HUES64 (cell line): ENCODE results near the gene SLC19A3.
A peak's percentile ranks its signal among the peaks of the same experiment; 100 is the strongest.

Experiments
- H3K27ac ChIP-seq: 2 replicates; pipeline ENCODE4 v1.7.0; 2013; ENCODE audit warnings: low read depth, low read length, inconsistent platforms
- H3K27me3 ChIP-seq: 2 replicates; pipeline ENCODE4 v1.6.1; 2013; ENCODE audit warnings: mild to moderate bottlenecking, low read length; ENCODE audit not compliant: insufficient read depth
- H3K36me3 ChIP-seq: 2 replicates; pipeline ENCODE4 v1.6.1; 2013; ENCODE audit warnings: mild to moderate bottlenecking, low read length; ENCODE audit not compliant: insufficient read depth
- H3K4me1 ChIP-seq: 2 replicates; pipeline ENCODE4 v1.6.1; 2013; ENCODE audit warnings: mild to moderate bottlenecking, low read length, moderate library complexity; ENCODE audit not compliant: insufficient read depth
- H3K4me3 ChIP-seq: 2 replicates; pipeline ENCODE4 v1.5.1; 2013; ENCODE audit warnings: mild to moderate bottlenecking, low read length, moderate library complexity
- H3K9ac ChIP-seq: 2 replicates; pipeline ENCODE4 v1.6.1; 2013; ENCODE audit warnings: mild to moderate bottlenecking, low read depth, low read length
- H3K9me3 ChIP-seq: 2 replicates; pipeline ENCODE4 v1.6.1; 2013; ENCODE audit warnings: low read depth, low read length; ENCODE audit not compliant: insufficient read depth
- WGBS: fragments of 150-250, 120-280 bp; methylation state at CpG from one replicate; pipeline ENCODE4 v1.1.7; 2013; ENCODE audit warnings: missing lambda C conversion rate; 5-methylcytosine and 5-hydroxymethylcytosine counted together

Gene SLC19A3

GRCh38 chr2:227661827-227662226 is 56.0 kb downstream of the SLC19A3 start:
- Histone ChIP-seq H3K4me3 (no peak overlapping the region), H3K9ac (no peak overlapping the region), H3K27me3 (no peaks in the 10 kb centered on the region), H3K27ac (no peak overlapping the region), H3K9me3 (no peaks in the 10 kb centered on the region), H3K36me3 (no peaks in the 10 kb centered on the region), H3K4me1 (peaks cover 14% of the 10 kb centered on the region)
- 76% methylated on average over 3 of the region's 3 CpGs for WGBS

GRCh38 chr2:227661025-227661649 is 56.7 kb downstream of the SLC19A3 start:
- no peaks in the 10 kb centered on the region for H3K9me3 ChIP-seq
- peak overlapping the region; percentile 28; the same call in 1 of the 2 replicates for H3K27ac ChIP-seq
- H3K4me1 ChIP-seq: peaks cover 14% of the 10 kb centered on the region
- H3K9ac ChIP-seq: no peak overlapping the region
- H3K36me3 ChIP-seq: no peaks in the 10 kb centered on the region
- WGBS: 37% methylated on average over 7 of the region's 7 CpGs
- H3K27me3 ChIP-seq: no peaks in the 10 kb centered on the region
- no peak overlapping the region for H3K4me3 ChIP-seq

GRCh38 chr2:227657199-227657845 is 60.5 kb downstream of the SLC19A3 start:
- Histone ChIP-seq H3K27me3 (no peaks in the 10 kb centered on the region), H3K9me3 (no peaks in the 10 kb centered on the region), H3K4me1 (peaks cover 14% of the 10 kb centered on the region), H3K9ac (no peak overlapping the region), H3K36me3 (no peaks in the 10 kb centered on the region), H3K4me3 (no peak overlapping the region), H3K27ac (no peak overlapping the region)
- WGBS: 89% methylated on average over 7 of the region's 8 CpGs

GRCh38 chr2:227655454-227655853 is 62.4 kb downstream of the SLC19A3 start:
- H3K27ac ChIP-seq: no peak overlapping the region
- H3K27me3 ChIP-seq: no peaks in the 10 kb centered on the region
- WGBS: 89% methylated on average over 1 of the region's 1 CpG
- no peak overlapping the region for H3K4me3 ChIP-seq
- H3K4me1 ChIP-seq: no peaks in the 10 kb centered on the region
- H3K9ac ChIP-seq: no peak overlapping the region
- no peaks in the 10 kb centered on the region for H3K36me3 ChIP-seq
- no peaks in the 10 kb centered on the region for H3K9me3 ChIP-seq

- H3K4me1 ChIP-seq: no peaks in the 10 kb centered on the region
- H3K9me3 ChIP-seq: no peaks in the 10 kb centered on the region
- H3K27me3 ChIP-seq: no peaks in the 10 kb centered on the region
- H3K4me3 ChIP-seq: no peak overlapping the region
- no peak overlapping the region for H3K9ac ChIP-seq
- no peak overlapping the region for H3K27ac ChIP-seq
- WGBS: 86% methylated on average over 1 of the region's 1 CpG
- H3K36me3 ChIP-seq: no peaks in the 10 kb centered on the region
Measured at GRCh38 chr2:227654426-227654825, 63.4 kb downstream of the SLC19A3 start.

- WGBS: 88% methylated on average over 3 of the region's 4 CpGs
- H3K27ac ChIP-seq: no peak overlapping the region
- H3K4me1 ChIP-seq: no peaks in the 10 kb centered on the region
- no peaks in the 10 kb centered on the region for H3K36me3 ChIP-seq
- H3K4me3 ChIP-seq: no peak overlapping the region
- H3K9me3 ChIP-seq: no peaks in the 10 kb centered on the region
- H3K27me3 ChIP-seq: no peaks in the 10 kb centered on the region
- no peak overlapping the region for H3K9ac ChIP-seq
Measured at GRCh38 chr2:227653419-227653818, 64.4 kb downstream of the SLC19A3 start.

GRCh38 chr2:227643990-227644551 is 73.8 kb downstream of the SLC19A3 start:
- 70% methylated on average over 5 of the region's 5 CpGs for WGBS
- Histone ChIP-seq H3K4me3 (no peak overlapping the region), H3K36me3 (no peaks in the 10 kb centered on the region), H3K27me3 (no peaks in the 10 kb centered on the region), H3K9me3 (no peaks in the 10 kb centered on the region), H3K4me1 (0 out of 2 replicates have a peak, but pooled peaks cover 5% of the 10 kb centered on the region), H3K27ac (no peak overlapping the region), H3K9ac (no peak overlapping the region)

- Histone ChIP-seq H3K9me3 (no peaks in the 10 kb centered on the region), H3K27ac (no peak overlapping the region), H3K4me1 (0 out of 2 replicates have a peak, but pooled peaks cover 5% of the 10 kb centered on the region), H3K27me3 (no peaks in the 10 kb centered on the region), H3K4me3 (no peak overlapping the region), H3K36me3 (no peaks in the 10 kb centered on the region), H3K9ac (no peak overlapping the region)
- 46% methylated on average over 2 of the region's 2 CpGs for WGBS
Measured at GRCh38 chr2:227642656-227643055, 75.2 kb downstream of the SLC19A3 start.

- 93% methylated on average over 3 of the region's 3 CpGs for WGBS
Measured at GRCh38 chr2:227634201-227634600, 83.6 kb downstream of the SLC19A3 start.

More at GRCh38 chr2:227634201-227634600, 83.6 kb downstream of the SLC19A3 start:
- H3K27ac ChIP-seq: no peak overlapping the region
- H3K36me3 ChIP-seq: no peaks in the 10 kb centered on the region
- H3K4me1 ChIP-seq: no peaks in the 10 kb centered on the region
- no peak overlapping the region for H3K9ac ChIP-seq
- no peak overlapping the region for H3K4me3 ChIP-seq
- H3K9me3 ChIP-seq: no peaks in the 10 kb centered on the region
- H3K27me3 ChIP-seq: no peaks in the 10 kb centered on the region
